ENCODE data around the gene VSIG2. TPM values are rescaled to one million over a fixed set of nuclear protein-coding genes. Genes with fewer than 3 reads are reported as not detected.

VSIG2 gene
- total and polyA plus RNA-seq, 2 of the 4 experiments (the other 2 are of a cell fraction) = not detected

GRCh38 chr11:124778281-124778680 lies 26.2 kb upstream of the VSIG2 start:
- intact Hi-C loops (cut with micrococcal nuclease) = no loop called here
- DNase-seq = no peak

More at GRCh38 chr11:124778281-124778680, 26.2 kb upstream of the VSIG2 start:
- Histone ChIP-seq H4K91ac (ENCODE audit: insufficient read depth, low read depth, low read length) (no peak overlapping the region), H2AK5ac (ENCODE audit: low read depth, low read length) (no peak overlapping the region), H2BK5ac (ENCODE audit: low read depth, low read length, poor library complexity, severe bottlenecking) (no peak overlapping the region), H4K8ac (ENCODE audit: low read depth in 2 of 2, low read length in 2 of 2) (no peak overlapping the region), H3K18ac (ENCODE audit: low read depth, low read length) (no peak overlapping the region), H3K23ac (ENCODE audit: low read depth, low read length) (no peak overlapping the region), H2BK120ac (ENCODE audit: low read depth, low read length) (no peak overlapping the region), H3K27me3 (ENCODE audit: control insufficient read depth, insufficient read depth, low read length) (no peaks in the 10 kb centered on the region), H3K14ac (replicated peaks; ENCODE audit: low read depth, low read length) (no peak overlapping the region), H2BK15ac (ENCODE audit: low read depth, low read length) (no peak overlapping the region), H3K36me3 (ENCODE audit: control insufficient read depth, insufficient read depth, low read length) (peaks cover 4% of the 10 kb centered on the region; the same call in 1 of the 2 replicates), H3K9me1 (ENCODE audit: insufficient read depth, low read length) (0 out of 2 replicates have a peak, but pooled peaks cover 7% of the 10 kb centered on the region), H3K4ac (ENCODE audit: low read depth, low read length) (no peak overlapping the region), H3K4me2 (ENCODE audit: low read depth, low read length) (no peak overlapping the region), H3K56ac (ENCODE audit: extremely low read depth, insufficient read depth, low read length) (no peak overlapping the region), H3K4me3 (ENCODE audit: insufficient read depth, low read depth, low read length) (no peak overlapping the region), H2AFZ (replicated peaks; ENCODE audit: low read length, poor library complexity) (no peak overlapping the region), H3K9ac (ENCODE audit: low read depth, low read length) (no peak overlapping the region), H3K9me3 (ENCODE audit: control insufficient read depth, insufficient read depth, low read length) (no peaks in the 10 kb centered on the region), H3K27ac (ENCODE audit: insufficient read depth, low read length) (no peak overlapping the region), H2BK20ac (ENCODE audit: low read depth, low read length) (no peak overlapping the region), H4K20me1 (ENCODE audit: insufficient read depth, low read length) (peaks cover 10% of the 10 kb centered on the region; the same call in 1 of the 2 replicates), H2AK9ac (replicated peaks; ENCODE audit: low read depth, low read length, poor library complexity) (no peak overlapping the region), H3K4me1 (ENCODE audit: control insufficient read depth, insufficient read depth, low read length) (peaks cover 2% of the 10 kb centered on the region; the same call in 1 of the 2 replicates), H4K5ac (ENCODE audit: low read depth, low read length) (no peak overlapping the region), H3K79me1 (ENCODE audit: low read depth in 1 of 2, low read length in 2 of 2) (peaks cover 24 to 39% of the 10 kb centered on the region in 2 experiments)
- no peak for TF ChIP-seq ELK1 (IDR thresholded peaks at IDR 0.05; ENCODE audit: borderline replicate concordance, low read depth, low read length)
- TF ChIP-seq MAFK (IDR thresholded peaks at IDR 0.05; ENCODE audit: low read depth, low read length) = no peak
- no peak for TF ChIP-seq RAD21 (IDR thresholded peaks at IDR 0.05; ENCODE audit: low read length)
- no peak for TF ChIP-seq CTCF (conservative IDR thresholded peaks at IDR 0.05; ENCODE audit: low read depth, low read length)
- TF ChIP-seq RFX5 (IDR thresholded peaks at IDR 0.05; ENCODE audit: low read depth, low read length) = no peak
- no peak for TF ChIP-seq MXI1 (IDR thresholded peaks at IDR 0.05; ENCODE audit: borderline replicate concordance, low read depth, low read length)
- no peak for TF ChIP-seq MAZ (IDR thresholded peaks at IDR 0.05; ENCODE audit: borderline replicate concordance, low read depth, low read length)
- no peak for TF ChIP-seq FOS (IDR thresholded peaks at IDR 0.05; ENCODE audit: low read depth, low read length)
- no peak for TF ChIP-seq POLR2A (IDR thresholded peaks at IDR 0.05; ENCODE audit: low read depth, low read length)
- no peak for TF ChIP-seq CHD1 (IDR thresholded peaks at IDR 0.05; ENCODE audit: low read depth, low read length)
- WGBS, 2 experiments (ENCODE audit: extremely low coverage in 2 of 2, insufficient read length in 1 of 2) = no CpG with 5 or more reads among the region's 2 CpGs
- ChIA-PET POLR2A (ENCODE audit: unreplicated experiment) (no interaction called here), CTCF (interaction anchor here (0.7 to 1.4 kb wide), 2 partner anchors 15 kb away, joined by 3 to 4 read pairs; no protein-coding TSS in a partner anchor)
- ATAC-seq (ENCODE audit: low read depth) = no peak
- BruUV-seq (replicated peaks) = no TSS peak
- dilution Hi-C loops (cut with HindIII; ENCODE audit: low sequenced_read_pairs, unreplicated experiment) = no loop called here
- in situ Hi-C loops (cut with MboI; ENCODE audit: low sequenced_read_pairs) = no loop called here

Data from IMR-90 (cell line).